ENCODE results near the gene PDZK1IP1.
A peak's percentile ranks its signal among the peaks of the same experiment; 100 is the strongest.

The PDZK1IP1 gene, protein sequence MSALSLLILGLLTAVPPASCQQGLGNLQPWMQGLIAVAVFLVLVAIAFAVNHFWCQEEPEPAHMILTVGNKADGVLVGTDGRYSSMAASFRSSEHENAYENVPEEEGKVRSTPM

DNA sequence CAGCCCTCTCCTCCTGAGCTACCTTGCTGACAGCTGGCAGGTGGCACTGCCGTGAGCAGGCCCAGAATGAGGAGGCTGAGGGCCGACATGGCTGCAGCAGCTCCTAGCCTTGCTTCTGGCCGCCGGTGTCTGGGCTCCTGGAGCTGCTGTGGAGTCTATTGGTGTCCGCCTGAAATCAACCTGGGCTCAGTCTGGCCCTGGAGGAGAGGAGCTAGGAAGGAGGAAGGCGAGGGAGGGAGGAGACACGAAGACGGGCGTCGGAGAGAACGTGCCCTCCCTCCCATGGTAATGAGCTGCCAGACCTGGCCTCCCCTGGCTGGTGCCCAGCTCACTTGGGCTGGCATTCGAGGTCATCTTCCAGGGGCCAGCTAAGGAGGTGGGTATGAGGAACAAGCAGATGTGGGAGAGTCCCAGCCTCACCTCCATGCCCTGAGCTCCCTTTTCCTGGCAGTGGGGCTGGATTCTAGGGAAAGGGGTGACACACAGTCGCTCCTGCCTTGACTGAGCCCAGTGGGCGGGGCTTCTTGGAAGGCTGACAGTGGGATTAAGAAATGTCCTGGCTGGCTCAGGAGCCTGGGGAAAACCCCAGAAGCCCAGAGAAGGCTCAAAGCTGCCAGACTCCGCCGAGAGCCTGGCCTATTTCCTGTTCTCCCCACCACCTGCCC, at the start of gene PDZK1IP1:
Gene PDZK1IP1 (minus strand): TSS at position 193 of the 665 bp plus-strand sequence. CDS start 104 bp downstream, at position 89.
- peak; percentile 97 for DNase-seq

DNA sequence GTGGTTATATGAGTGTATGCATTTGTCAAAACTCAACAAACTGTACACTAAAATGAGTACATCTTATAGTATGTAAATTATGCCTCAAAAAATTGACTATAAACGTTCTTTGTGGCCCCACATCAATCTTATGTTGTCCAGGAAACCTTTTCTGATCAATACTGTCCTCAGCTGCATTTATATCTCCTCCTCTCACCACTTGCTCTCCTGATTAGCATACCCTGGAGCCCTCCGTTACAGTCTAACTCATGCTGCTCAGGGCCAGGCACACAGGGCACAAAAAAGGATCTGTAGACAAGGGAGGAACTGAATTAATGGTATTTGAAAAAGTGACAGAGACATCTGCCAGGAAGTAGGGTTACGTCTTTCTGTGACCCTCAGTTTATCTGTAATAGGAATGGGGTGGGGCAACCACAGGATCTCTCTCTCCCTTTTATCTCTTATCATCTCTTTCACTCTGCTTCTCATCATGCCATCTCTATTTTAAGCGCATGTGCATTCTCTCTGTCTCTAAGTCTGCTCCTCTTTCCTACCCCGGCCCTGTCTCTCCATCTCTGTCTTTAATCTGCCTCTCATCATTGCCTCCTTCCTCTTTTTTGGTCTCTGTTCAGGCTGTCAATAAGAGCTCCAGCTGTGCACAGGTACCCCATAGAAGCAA, 49.2 kb upstream of the PDZK1IP1 start:
- no peak for DNase-seq

DNA sequence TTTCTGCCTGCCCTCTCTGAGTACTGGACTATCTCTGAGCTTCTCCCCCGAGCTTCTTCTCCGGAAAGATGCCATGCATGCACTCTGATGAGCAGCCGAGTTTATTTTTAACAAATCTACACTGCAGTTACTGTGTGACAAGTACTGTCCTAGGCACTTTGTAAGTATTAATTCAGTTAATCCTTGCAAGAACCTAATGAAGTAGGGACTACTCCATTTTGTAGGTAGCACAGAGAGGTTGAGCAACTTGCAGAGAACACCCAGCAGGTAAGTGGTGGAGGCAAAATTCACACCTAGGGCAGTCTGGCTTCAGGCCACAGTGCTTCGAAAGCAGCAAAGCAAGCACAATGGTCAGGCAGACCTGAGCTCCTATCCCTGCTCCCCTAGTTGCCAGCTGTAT, 46.0 kb upstream of the PDZK1IP1 start:
- no peak for DNase-seq

DNA sequence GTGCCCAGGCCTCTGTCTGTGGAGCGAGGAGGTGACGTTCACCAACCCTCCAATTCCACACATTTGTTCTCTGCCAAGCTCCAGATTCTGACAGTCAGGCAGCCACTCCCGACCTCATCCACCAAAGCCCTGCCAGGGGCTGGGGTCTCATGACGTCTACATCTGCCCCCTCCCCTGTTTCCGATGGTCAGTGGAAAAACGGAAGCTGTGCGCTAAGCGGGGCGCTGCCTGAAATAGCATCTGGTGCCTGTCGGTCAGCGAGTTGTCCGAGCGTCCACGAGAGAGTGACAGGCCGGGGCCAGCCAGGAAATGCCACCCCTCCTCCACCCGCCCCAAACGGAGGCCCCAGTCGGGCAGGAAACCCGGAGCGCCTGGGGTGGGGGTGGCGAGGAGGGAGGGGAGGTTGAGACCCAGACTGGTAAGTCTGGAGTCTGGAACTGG, 45.4 kb upstream of the PDZK1IP1 start:
- DNase-seq: no peak

DNA sequence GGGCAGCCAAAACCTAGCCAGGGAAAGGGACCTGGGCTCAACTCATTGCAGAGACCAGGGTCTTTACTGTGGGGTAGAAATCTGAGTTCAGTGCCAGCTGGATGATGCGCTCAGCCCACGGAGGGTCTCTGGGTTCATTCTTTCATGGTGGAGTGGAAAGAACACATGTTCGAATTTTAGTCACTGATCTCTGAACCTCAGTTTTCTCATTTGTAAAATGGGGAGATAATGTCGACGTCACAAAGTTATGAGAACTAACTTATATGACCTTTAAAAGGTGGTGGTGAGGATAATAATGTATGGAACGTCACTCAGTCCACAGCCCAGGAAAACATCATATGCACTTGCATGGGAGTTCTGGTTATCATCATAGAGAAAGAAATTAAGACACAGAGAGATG, 43.4 kb upstream of the PDZK1IP1 start:
- DNase-seq: no peak

DNA sequence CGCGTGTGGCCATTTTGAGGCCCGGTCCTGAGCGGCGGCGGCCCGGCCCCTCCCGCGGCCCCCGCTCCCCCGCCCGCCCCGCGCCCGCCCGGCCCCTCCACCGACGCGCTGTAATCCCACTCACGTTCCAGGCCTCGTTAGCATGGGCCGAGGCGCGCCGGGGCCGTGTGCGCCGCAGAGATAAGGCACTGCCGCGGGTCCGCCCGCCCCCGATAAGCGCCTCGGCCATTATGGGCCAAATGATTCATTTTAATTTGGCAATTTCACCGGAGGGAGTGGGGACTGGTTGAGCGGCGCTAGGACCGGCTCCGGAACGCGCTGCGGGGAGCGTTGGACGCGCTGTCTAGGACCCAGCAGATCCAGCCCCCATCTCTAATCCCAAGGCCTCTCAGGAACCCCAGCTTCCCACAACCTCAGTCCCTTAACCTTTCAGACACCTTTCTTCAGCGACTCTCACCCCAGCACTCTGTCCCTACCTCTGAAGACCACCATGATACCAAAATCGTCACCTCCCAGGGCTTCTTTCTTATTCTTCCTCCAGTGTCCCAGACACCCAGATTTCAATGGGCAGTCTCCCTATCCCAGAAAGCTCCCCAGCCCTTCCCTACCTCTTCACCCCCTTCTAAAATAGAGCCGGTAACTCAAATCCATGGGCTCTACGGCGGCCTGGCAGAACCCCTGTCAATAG, 42.5 kb upstream of the PDZK1IP1 start, which contains the start of gene TAL1:
Gene TAL1 (minus strand): TSS at position 39 of the 688 bp plus-strand sequence. CDS start 6,337 bp downstream, outside the sequence.
- DNase-seq: no peak

DNA sequence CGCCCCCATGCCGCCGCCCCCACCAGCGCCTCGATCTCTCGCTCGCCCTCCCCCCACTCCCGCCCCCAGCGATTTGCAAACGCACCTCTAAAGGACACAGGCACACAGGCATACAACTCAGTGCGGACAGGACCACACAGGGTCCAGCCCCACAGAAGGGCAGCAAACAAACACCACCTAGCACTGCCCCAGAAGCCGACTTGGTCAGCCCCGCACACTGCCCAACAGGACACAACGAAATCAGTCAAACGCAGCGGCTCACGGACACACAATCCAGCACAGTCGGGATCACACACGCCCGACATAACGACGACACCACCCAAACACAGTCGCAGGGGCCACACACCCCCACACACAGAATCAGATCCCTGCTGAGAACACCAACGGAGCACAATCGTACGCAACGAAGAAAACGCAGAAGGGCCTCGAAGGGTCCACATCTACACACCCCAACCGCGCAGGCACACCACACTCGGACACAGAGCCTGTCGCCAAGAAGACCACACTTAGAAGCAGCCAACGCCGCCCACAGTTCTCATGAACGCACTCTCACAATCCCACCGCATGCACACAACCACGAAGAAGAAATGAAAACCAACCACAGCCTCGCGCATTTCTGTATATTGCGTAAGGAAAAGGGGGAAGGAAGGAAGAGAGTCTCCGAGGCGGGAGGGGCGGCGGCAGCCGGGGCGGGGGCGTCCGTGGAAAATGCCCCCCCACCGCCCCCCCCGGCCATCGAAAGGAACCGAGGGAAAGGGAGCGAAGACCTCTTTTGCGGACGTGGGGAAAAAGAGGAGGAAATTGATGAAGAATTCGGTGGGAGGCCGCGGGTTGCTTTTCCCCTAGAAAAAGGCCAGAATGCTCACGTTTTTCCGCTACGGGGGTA, 41.7 kb upstream of the PDZK1IP1 start:
- no peak for DNase-seq

DNA sequence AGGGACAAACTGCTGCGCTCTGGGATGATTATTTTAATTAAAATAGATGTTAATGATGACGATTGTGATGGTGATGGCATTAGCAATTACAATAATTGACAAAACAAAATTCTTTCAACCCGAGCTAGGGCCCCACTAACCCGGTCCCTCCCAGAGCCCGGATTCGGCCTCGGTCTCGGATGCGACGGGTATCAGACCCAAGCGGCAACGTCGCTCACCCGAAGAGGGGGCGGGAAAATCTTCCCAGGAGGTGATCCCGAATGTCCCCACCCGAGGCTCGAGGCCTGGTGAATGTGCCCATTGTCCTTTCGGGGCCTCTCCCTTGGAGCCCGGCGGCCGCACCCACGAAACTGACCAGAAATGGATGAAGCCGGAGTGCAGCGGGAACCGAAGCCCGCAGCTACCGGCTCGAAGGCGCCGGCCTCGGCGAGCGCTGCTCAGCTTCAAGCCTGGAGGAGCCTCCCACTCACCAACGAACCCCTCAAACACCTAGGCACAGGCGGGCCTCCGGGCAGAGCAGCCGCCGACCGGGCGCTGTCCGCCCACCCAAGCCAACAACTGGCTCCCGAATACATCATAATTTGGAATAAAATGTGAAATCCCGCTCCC, 41.0 kb upstream of the PDZK1IP1 start:
- no peak for DNase-seq

DNA sequence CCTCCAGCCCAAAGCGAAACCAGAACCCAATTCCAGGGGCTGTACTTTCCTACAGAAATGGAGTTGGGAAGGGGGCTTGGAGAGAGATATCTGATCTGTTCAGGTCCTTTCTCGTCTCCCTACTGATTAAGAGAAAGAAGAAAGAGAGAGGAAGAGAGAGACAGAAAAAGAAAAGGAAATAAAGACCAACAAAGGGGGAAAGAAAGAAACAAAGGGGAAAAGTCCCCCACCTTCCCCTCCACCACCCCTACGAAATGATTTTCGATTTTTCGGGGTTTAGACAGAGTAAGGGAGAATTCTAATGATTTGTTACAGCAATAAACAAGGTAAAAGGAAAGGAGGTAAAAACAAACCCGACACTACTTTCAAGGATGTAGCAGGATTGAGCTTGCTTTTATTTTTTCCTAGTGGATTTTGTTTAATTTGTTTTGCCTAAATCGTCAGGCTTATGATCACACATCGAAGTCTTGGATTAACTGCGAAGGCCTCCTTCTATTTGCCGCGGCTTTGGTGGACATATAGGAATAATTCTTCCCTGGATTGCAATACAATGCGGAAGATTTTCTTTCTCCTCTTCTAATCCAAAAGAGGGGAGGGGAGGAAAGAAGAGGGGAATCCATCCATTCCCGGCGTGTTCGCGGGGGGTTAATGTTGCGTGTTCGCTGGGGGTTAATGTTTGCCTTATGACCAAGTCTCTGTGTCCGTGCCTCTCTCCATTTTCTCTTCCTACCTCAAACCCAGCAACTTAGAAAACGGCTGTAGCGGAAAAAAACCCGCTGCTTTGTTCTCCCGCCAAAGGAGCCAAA, 40.3 kb upstream of the PDZK1IP1 start:
- DNase-seq: no peak

DNA sequence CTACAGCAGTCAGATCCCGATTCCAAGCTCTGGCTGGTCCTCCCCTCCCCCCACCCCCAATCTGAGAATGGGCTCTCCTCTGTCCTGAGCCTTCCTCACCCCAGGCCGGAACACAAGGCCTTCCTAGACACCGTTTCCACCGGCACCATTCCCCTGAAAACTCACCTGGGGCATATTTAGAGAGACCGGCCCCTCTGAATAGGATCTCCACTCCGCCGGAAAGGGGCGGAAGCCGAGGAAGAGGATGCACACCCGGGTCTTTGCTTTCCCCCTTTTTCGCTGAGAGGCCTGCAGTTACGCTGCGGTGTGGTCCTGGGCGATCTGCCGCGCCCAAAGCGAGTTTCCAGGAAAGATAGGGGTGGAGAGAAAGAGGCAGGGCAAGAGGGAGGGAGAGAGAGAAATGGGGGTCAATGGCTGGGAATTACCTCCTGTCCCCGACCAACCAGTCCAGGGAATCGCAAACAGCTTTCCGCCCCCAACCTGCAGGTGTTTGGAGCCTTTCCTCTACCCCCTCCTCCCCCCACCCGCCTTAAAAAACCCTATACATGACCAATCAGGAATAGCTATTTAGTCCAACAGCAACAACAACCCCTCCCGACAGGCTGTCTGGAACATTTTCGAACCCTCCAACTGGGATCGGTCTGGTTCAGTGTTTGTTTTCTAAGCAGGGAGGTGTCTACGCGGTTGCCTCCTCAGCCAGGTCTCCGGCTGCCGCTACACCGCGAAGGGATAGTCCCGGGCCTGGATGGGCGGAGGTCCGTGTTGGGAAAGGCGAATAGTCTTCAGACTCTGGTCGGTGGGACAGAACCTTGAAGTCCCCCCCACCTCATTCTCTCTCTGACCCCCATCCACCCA, 39.4 kb upstream of the PDZK1IP1 start:
- no peak for DNase-seq

DNA sequence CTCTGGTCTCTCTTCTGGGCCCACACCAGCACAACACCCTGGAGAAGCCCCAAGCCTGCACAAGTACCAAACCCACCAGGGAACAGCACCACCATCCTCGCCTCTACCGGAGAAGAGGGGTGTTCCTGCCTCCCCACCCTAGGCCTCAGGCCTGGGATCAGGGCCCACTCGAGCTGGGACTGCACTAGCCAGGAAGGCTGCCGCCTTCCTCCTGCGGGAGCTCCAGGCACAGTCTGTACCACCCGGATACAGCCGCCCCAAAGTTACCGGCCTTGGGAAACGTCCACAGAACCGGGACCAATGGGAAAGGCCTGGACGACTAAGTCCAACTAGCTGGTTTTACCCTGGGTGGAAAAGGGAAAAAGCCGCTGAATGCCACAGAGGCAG, 38.8 kb upstream of the PDZK1IP1 start:
- no peak for DNase-seq

DNA sequence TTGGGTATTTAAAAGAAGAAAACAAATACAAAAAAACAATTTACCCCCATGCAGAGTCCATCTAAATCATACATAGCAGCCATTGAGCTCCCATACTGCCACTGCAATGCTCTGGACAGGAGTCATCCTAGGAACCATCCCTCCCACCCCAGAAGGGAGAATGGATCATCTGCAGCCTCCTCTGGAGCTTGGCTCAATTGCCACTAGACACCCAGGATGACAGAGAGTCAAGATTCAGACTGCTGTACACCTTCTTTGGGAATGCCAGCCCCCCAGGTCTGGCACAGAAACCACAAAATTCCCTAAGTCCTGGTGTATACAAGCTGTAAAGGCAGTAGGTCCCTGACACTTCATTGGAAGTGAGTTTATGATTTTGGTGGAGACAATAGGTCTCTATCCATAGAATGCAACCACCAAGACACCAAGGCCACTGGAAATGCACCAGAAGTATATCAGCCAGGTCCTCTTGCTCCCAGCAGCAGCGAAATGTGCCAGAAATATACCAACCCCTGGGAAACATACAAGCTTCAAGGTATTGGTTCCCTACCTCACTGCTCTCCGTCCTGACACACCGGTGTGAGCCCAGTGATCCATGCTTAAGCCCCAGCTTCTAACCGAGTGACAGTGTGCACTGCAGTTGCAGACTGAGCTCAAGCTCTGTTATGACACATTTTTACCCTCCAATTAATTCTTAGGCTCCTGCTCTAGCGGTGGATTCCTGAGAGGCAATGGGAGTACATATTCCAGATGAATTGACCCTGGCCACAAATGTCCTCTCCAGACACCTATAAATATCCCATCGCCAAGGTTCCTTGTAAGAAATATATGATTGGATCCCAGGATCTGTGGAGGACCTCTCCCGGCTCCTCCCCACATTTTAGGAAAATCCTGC, 37.8 kb upstream of the PDZK1IP1 start:
- no peak for DNase-seq

DNA sequence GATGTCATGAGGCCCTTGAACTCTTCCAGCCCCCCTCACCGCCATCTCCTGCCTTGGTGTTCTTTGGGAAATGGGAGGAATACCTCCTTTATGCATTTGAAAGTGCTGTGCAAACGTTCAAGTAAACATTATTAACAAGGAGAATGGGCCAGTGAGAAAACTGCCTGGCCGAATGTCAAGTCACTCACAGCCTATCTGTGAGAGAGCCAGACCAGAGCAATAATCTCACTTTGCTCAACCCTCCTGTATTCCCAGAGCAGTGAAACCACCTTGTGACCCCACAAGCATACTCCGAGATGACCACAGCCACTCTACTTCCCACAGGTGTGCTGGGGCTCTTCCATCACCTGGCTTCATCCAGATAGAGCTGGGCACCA, 37.0 kb upstream of the PDZK1IP1 start:
- DNase-seq: no peak

DNA sequence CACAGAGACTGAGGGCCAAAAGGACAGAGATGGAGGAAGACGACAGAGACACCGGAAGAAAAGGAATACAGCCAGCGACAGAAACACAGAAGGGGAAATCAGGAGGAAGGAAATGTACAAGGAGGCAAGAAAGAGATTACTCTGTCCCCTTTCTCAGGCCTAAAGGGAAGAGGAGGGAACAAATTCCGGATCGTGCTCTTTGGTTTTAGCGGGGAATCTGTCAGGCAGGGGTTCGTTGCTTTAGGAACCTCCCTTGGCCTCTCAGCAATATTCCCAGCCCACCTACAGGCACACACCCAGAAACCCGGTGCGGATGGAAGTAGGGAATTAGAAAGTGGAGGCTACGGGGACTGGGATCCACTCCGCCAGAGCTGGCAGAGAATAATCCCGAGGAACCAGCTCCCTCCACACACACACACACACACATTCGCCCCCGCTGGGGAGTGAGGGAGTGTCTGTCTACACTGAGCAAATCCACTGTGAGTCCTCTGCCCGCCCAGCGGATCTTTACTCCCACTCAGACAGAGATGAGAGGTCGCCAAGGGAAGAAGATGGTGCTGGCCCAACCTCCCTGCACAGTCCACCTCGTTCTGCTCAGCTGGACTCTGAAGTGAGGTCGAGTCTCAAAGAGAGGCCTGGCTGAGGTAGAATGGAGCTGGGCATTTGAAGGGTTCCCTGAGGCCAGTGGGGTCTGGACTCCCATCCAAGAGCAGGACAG, 36.4 kb upstream of the PDZK1IP1 start:
- DNase-seq: no peak

DNA sequence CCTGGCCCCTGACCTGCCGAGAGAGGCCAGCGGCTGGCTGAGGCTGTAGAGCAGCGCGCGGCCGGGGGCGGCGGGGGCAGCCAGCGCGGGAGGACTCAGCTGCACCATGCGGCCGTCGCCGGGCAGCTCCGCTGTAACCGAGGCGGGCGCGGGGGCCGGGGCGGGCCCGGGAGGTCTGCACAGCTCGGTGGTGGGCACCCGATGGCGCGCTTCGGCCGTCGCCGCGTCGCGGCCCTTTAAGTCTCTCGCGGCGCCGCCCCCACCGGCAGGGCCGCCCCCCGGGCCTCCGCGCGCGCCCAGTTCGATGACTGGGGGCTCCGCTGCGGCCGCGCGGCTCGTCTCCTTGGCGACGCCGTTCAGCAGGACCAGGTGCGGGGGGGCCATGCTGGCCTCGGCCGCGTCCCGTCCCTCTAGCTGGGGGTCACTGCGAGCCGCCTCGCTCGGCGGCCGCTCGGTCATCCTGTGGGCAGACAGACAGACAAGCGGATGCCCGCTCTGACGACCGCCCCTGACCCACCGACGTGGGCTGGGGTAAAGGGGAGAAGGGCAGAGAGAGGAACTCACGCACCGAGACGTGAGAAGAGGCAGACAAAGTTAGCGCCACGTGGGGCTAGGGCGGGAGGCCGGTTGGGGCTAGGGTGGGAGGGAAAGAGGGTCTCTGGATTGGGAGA, 35.7 kb upstream of the PDZK1IP1 start:
- no peak for DNase-seq

DNA sequence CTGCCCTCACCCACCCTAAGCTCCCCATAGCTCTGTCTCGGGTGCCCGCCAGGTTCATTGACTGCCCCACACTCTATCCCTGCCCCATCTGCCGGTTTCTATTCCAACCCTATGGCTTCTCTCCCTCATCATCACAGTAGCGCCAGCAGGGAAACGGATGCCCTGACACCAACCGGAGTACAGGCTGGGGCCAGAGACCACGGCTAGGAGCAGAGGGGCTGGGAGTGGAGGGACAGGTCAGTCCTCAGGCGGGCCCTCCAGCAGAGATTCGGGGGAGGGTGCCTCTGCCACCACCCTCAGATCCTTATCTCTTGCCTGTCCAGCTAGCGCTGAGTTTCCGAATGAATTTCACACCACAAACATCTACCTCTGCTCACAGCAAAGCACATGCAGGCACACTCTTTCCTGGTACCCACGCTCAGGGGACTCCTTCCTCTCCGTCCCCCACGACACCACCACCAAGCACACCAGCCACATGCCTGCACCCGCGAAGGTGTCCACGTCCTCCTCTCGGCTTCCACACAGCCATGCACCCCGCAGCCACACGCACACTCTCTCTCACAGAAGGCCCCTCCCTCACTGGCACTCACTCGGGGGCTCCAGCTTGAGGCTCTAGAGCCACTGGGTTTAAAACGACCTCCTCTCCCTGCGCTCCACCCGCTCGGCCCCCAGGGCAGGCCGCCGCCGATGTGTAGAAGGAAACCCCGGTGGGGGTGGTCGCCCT, 35.0 kb upstream of the PDZK1IP1 start:
- DNase-seq: no peak

DNA sequence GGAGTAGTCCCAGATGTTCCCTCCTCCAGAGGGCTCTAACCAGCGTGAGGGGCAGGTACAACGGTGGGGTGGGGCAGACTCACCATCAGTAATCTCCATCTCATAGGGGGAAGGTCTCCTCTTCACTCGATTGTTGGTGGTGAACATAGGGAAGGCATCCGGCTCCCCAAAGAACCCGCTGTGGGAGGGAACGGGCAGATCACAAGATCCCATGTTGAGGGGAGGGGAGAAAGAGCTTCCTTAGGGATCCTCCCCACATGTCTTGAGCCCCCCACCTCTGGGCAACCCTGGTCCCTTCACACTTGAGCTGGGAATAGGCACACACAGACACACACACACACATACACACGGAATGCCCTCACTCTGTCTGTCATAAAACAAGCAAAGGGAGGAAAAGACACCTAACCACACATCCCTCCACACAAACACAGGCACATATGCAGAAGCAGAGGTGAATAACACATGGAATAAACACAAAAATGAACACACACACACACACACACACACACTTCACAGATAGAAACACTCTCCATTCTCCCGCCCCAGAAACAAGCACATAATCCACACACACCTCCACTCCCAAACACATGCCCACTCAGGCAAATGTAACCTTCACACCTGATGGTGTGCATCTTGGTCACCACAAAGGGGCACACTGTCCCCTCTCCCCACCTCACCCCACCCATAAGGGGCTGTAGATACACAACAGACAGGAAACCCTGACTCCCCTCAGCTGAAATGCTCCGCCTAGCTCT, 34.3 kb upstream of the PDZK1IP1 start:
- DNase-seq: no peak
